Mucosa of rectum (tissue), 2 donors: ENCODE data around the gene WWTR1.

Experiments used
- H3K27ac ChIP-seq, 2 donors: one replicate each; pipeline ENCODE4 v1.7.0; 2013; ENCODE audit warnings: inconsistent platforms in 2 of 2, low read depth in 2 of 2, low read length in 2 of 2
- H3K27me3 ChIP-seq, 2 donors: one replicate each; pipeline ENCODE4 v1.7.0; 2013; ENCODE audit warnings: low read length in 2 of 2; ENCODE audit not compliant: control insufficient read depth in 2 of 2, insufficient read depth in 2 of 2
- H3K36me3 ChIP-seq, 2 donors: one replicate each; pipeline ENCODE4 v1.7.0; 2013; ENCODE audit warnings: low read length in 2 of 2; ENCODE audit not compliant: control insufficient read depth in 2 of 2, insufficient read depth in 2 of 2
- H3K4me1 ChIP-seq, 2 donors: one replicate each; pipeline ENCODE4 v1.7.0; 2013; ENCODE audit warnings: low read length in 2 of 2, mild to moderate bottlenecking in 1 of 2; ENCODE audit not compliant: control insufficient read depth in 2 of 2, insufficient read depth in 2 of 2
- H3K4me3 ChIP-seq, 2 donors: one replicate each; pipeline ENCODE4 v1.7.0; 2013; ENCODE audit warnings: low read length in 2 of 2
- H3K9ac ChIP-seq, 2 donors: one replicate each; pipeline ENCODE4 v1.7.0; 2013; ENCODE audit warnings: low read length in 2 of 2, low read depth in 1 of 2, mild to moderate bottlenecking in 1 of 2
- H3K9me3 ChIP-seq, 2 donors: one replicate each; pipeline ENCODE4 v1.7.0; 2013; ENCODE audit warnings: low read length in 2 of 2; ENCODE audit not compliant: control insufficient read depth in 2 of 2
- donor health status: healthy.
- donor health status: Normal muscosa, but diverticular disease.

Gene WWTR1

GRCh38 chr3:149527531-149528339 is 130.1 kb downstream of the WWTR1 start:
- peaks cover 1 to 10% of the 10 kb centered on the region in 2 donors for H3K4me1 ChIP-seq
- H3K4me3 ChIP-seq = no peak overlapping the region
- no peak overlapping the region for H3K27ac ChIP-seq
- no peaks in the 10 kb centered on the region for H3K9me3 ChIP-seq
- H3K36me3 ChIP-seq = no peaks in the 10 kb centered on the region
- H3K27me3 ChIP-seq = no peaks in the 10 kb centered on the region
- H3K9ac ChIP-seq = no peak overlapping the region

GRCh38 chr3:149523512-149524299 is 134.1 kb downstream of the WWTR1 start:
- Histone ChIP-seq H3K4me1 (peaks cover 0 to 8% of the 10 kb centered on the region in 2 donors), H3K9ac (no peak overlapping the region), H3K27ac (no peak overlapping the region), H3K36me3 (no peaks in the 10 kb centered on the region), H3K9me3 (no peaks in the 10 kb centered on the region), H3K4me3 (no peak overlapping the region), H3K27me3 (no peaks in the 10 kb centered on the region)

GRCh38 chr3:149519912-149520311 is 137.9 kb downstream of the WWTR1 start:
- no peak overlapping the region for H3K9ac ChIP-seq
- H3K4me3 ChIP-seq = no peak overlapping the region
- no peaks in the 10 kb centered on the region for H3K4me1 ChIP-seq
- no peaks in the 10 kb centered on the region for H3K9me3 ChIP-seq
- no peak overlapping the region for H3K27ac ChIP-seq
- H3K36me3 ChIP-seq = no peaks in the 10 kb centered on the region
- H3K27me3 ChIP-seq = no peaks in the 10 kb centered on the region

- Histone ChIP-seq H3K36me3 (no peaks in the 10 kb centered on the region), H3K27ac (no peak overlapping the region), H3K4me1 (no peaks in the 10 kb centered on the region), H3K9me3 (no peaks in the 10 kb centered on the region), H3K9ac (no peak overlapping the region), H3K4me3 (no peak overlapping the region), H3K27me3 (peaks cover 0 to 4% of the 10 kb centered on the region in 2 donors)
These were observed 140.9 kb downstream of the WWTR1 start for GRCh38 chr3:149516920-149517319.

GRCh38 chr3:149515249-149515648 is 142.6 kb downstream of the WWTR1 start:
- H3K27me3 ChIP-seq = peaks cover 3 to 4% of the 10 kb centered on the region in 2 donors
- H3K9ac ChIP-seq = no peak overlapping the region
- H3K36me3 ChIP-seq = no peaks in the 10 kb centered on the region
- H3K4me1 ChIP-seq = no peaks in the 10 kb centered on the region
- H3K27ac ChIP-seq = no peak overlapping the region
- no peaks in the 10 kb centered on the region for H3K9me3 ChIP-seq
- no peak overlapping the region for H3K4me3 ChIP-seq

GRCh38 chr3:149514471-149514870 is 143.4 kb downstream of the WWTR1 start:
- Histone ChIP-seq H3K4me1 (no peaks in the 10 kb centered on the region), H3K4me3 (no peak overlapping the region), H3K9me3 (no peaks in the 10 kb centered on the region), H3K27me3 (peaks cover 4 to 7% of the 10 kb centered on the region in 2 donors), H3K36me3 (no peaks in the 10 kb centered on the region), H3K9ac (no peak overlapping the region), H3K27ac (no peak overlapping the region)

- Histone ChIP-seq H3K27ac (no peak overlapping the region), H3K4me1 (no peaks in the 10 kb centered on the region), H3K9ac (no peak overlapping the region), H3K9me3 (no peaks in the 10 kb centered on the region), H3K4me3 (no peak overlapping the region), H3K27me3 (peaks cover 4 to 8% of the 10 kb centered on the region in 2 donors), H3K36me3 (no peaks in the 10 kb centered on the region)
These were observed 145.6 kb downstream of the WWTR1 start for GRCh38 chr3:149512073-149512782.

- H3K36me3 ChIP-seq = no peaks in the 10 kb centered on the region
- peaks cover 4 to 8% of the 10 kb centered on the region in 2 donors for H3K27me3 ChIP-seq
- H3K4me1 ChIP-seq = no peaks in the 10 kb centered on the region
- no peak overlapping the region for H3K27ac ChIP-seq
- no peak overlapping the region for H3K9ac ChIP-seq
- H3K4me3 ChIP-seq = no peak overlapping the region
- no peaks in the 10 kb centered on the region for H3K9me3 ChIP-seq
These were observed 146.7 kb downstream of the WWTR1 start for GRCh38 chr3:149511040-149511626.

- H3K36me3 ChIP-seq = no peaks in the 10 kb centered on the region
- no peaks in the 10 kb centered on the region for H3K4me1 ChIP-seq
- no peak overlapping the region for H3K9ac ChIP-seq
- no peak overlapping the region for H3K27ac ChIP-seq
- no peaks in the 10 kb centered on the region for H3K9me3 ChIP-seq
- H3K27me3 ChIP-seq = peaks cover 4 to 8% of the 10 kb centered on the region in 2 donors
- H3K4me3 ChIP-seq = no peak overlapping the region
These were observed 147.3 kb downstream of the WWTR1 start for GRCh38 chr3:149510480-149510879.
